ENCODE data around the gene EVI5L.

DNA sequence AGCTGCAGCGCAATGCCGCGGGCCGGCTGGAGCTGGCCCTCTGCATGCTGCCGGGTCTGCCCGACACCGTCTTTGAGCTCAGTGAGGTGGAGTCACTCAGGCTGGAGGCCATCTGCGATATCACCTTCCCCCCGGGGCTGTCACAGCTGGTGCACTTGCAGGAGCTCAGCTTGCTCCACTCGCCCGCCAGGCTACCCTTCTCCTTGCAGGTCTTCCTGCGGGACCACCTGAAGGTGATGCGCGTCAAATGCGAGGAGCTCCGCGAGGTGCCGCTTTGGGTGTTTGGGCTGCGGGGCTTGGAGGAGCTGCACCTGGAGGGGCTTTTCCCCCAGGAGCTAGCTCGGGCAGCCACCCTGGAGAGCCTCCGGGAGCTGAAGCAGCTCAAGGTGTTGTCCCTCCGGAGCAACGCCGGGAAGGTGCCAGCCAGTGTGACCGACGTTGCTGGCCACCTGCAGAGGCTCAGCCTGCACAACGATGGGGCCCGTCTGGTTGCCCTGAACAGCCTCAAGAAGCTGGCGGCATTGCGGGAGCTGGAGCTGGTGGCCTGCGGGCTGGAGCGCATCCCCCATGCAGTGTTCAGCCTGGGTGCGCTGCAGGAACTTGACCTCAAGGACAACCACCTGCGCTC, 69.8 kb downstream of the EVI5L start:
- TF ChIP-seq, protein P1, sequence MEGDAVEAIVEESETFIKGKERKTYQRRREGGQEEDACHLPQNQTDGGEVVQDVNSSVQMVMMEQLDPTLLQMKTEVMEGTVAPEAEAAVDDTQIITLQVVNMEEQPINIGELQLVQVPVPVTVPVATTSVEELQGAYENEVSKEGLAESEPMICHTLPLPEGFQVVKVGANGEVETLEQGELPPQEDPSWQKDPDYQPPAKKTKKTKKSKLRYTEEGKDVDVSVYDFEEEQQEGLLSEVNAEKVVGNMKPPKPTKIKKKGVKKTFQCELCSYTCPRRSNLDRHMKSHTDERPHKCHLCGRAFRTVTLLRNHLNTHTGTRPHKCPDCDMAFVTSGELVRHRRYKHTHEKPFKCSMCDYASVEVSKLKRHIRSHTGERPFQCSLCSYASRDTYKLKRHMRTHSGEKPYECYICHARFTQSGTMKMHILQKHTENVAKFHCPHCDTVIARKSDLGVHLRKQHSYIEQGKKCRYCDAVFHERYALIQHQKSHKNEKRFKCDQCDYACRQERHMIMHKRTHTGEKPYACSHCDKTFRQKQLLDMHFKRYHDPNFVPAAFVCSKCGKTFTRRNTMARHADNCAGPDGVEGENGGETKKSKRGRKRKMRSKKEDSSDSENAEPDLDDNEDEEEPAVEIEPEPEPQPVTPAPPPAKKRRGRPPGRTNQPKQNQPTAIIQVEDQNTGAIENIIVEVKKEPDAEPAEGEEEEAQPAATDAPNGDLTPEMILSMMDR (IDR thresholded peaks at IDR 0.05; ENCODE audit: low read depth, low read length, poor library complexity, severe bottlenecking): no peak
- no peak for TF ChIP-seq EZH2phosphoT487 (IDR thresholded peaks at IDR 0.05; ENCODE audit: borderline replicate concordance, low read length)
